Transverse colon (tissue), 4 donors: ENCODE data around the gene C2CD4B. TPM values are rescaled to one million over a fixed set of nuclear protein-coding genes. Genes with fewer than 3 reads are reported as not detected.

Experiments
- DNase-seq: peaks from one replicate; pipeline ENCODE4 v3.0.0-alpha.2; 2019
- H3K27ac ChIP-seq, 4 donors: fragments of 200-600 bp; sonication (generic); 2 replicates each; pipeline ENCODE4 v1.5.1; 2016 to 2018; ENCODE audit warnings: inconsistent platforms in 4 of 4
- H3K27me3 ChIP-seq: fragments of 200-600 bp; sonication (generic); 2 replicates; pipeline ENCODE4 v1.5.1; 2017; ENCODE audit warnings: inconsistent platforms
- H3K36me3 ChIP-seq, 4 donors: fragments of 200-600 bp; sonication (generic); 2 replicates each; pipeline ENCODE4 v1.5.1; 2017 to 2019; ENCODE audit warnings: inconsistent platforms in 4 of 4
- H3K4me1 ChIP-seq, 4 donors: fragments of 200-600 bp; sonication (generic); 2 replicates each; pipeline ENCODE4 v1.5.1; 2017 to 2020; ENCODE audit warnings: inconsistent platforms in 4 of 4
- H3K4me3 ChIP-seq, 4 donors: fragments of 200-600 bp; sonication (generic); 1 replicate in 1 of 4; 2 replicates in 3 of 4; pipeline versions ENCODE4 v1.5.1 to v1.6.1; 2017 to 2019; ENCODE audit warnings: inconsistent platforms in 4 of 4
- H3K9me3 ChIP-seq, 2 donors: fragments of 200-600 bp; sonication (generic); 2 replicates each; pipeline ENCODE4 v1.5.1; 2017 to 2019; ENCODE audit warnings: inconsistent platforms in 2 of 2
- CTCF ChIP-seq, 5 experiments: fragments of 200-600 bp in 3 of 5; fragments of 450-650 bp in 2 of 5; sonication (generic) in 3 of 5; IDR thresholded peaks; 1 replicate in 2 of 5; 2 replicates in 3 of 5; pipeline ENCODE4 v1.5.1; 2016 to 2017; ENCODE audit warnings: antibody characterized with exemption in 5 of 5, inconsistent platforms in 3 of 5, mild to moderate bottlenecking in 2 of 5, moderate library complexity in 1 of 5
- EP300 ChIP-seq: sonication (generic); formaldehyde crosslinking; IDR thresholded peaks from one replicate; pipeline ENCODE4 v1.6.1; 2017; ENCODE audit warnings: antibody characterized with exemption, low read depth
- POLR2A ChIP-seq: fragments of 450-650 bp; IDR thresholded peaks from one replicate; pipeline ENCODE4 v1.6.1; 2016; ENCODE audit warnings: antibody characterized with exemption, mild to moderate bottlenecking, moderate library complexity
- POLR2AphosphoS5 ChIP-seq, 3 donors: sonication (generic); formaldehyde crosslinking; IDR thresholded peaks; one replicate each; pipeline ENCODE4 v1.6.1; 2016; ENCODE audit warnings: antibody characterized with exemption in 3 of 3
- WGBS, 2 donors: methylation state at CpG; one replicate each; pipeline ENCODE4 v1.1.5; 2018; ENCODE audit warnings: low coverage in 1 of 2; 5-methylcytosine and 5-hydroxymethylcytosine counted together
- in situ Hi-C, 4 donors: fragments of 200-750 bp; cut with MboI; loops; one replicate each; pipeline versions ENCODE4 v1.15.0 to v1.15.1; 2017; ENCODE audit warnings: low sequenced_read_pairs in 3 of 4, low pct_ligation_motif_present in 1 of 4, low pct_unique_long_range_greater_than_20kb in 1 of 4
- intact Hi-C: fragments of 100-400 bp; cut with DNase I; formaldehyde crosslinking; loops from one replicate; pipeline ENCODE4 v1.15.1; 2023; ENCODE audit warnings: low total_unique reads
- total RNA-seq, 4 donors: library from RNA; depleted of rRNA; stranded (reverse); fragments of >200 nt; gene quantifications; one replicate each; pipeline ENCODE4 v1.1.0, GENCODE V29; 2016

The C2CD4B gene
- total RNA-seq, 4 donors from 2014 or later: 2.5 to 29.9 (median 2.7) TPM; not detected in 1

DNA sequence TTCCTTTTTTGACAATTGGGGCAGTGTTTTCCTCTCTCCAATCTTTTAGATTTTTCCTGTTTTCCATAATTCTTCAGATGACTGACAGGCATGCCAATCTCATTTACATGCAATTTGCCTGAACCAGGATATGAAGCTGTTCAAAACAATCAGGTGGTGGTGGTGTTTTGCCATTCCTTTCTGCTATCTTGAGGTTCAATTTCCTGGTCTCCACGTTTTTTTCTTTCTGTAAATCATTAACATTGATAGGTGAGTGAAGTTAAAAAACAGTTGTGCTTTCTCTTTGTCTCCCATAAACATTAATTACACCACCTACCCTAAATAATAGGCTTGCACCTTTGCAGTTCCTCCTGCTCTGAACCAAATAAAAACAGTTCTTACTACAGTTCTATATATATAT lies 49.2 kb downstream of the C2CD4B start:
- intact Hi-C loops: no loop called here
- 17 to 56% methylated on average over 1 of the region's 1 CpG for WGBS, 2 donors
- TF ChIP-seq CTCF (IDR thresholded peaks at IDR 0.05): no peak
- no peak for TF ChIP-seq POLR2AphosphoS5 (IDR thresholded peaks at IDR 0.05)
- no peak for TF ChIP-seq POLR2A
- TF ChIP-seq EP300: no peak
- H3K9me3 ChIP-seq: no peaks in the 10 kb centered on the region
- peaks cover 4 to 48% (median 24%) of the 10 kb centered on the region in 4 donors for H3K4me1 ChIP-seq
- in situ Hi-C loops: no loop called here
- DNase-seq: no peak
- no peaks in the 10 kb centered on the region for H3K36me3 ChIP-seq
- peak overlapping the region; percentile 29 to 58 (median 48) for H3K27ac ChIP-seq
- no peaks in the 10 kb centered on the region for H3K27me3 ChIP-seq
- no peak overlapping the region for H3K4me3 ChIP-seq

Other genes starting within 250 kb of the C2CD4B start
- 100 to 1,000 TPM in 1 of 4 donors, 10 to 100 TPM in 3; 48.3 to 105 (median 73.2) TPM for gene VPS13C, start 104.8 kb downstream of the C2CD4B start, total RNA-seq
- gene C2CD4A, start 98.3 kb downstream of the C2CD4B start, total RNA-seq: 1 to 10 TPM in 1 of 4 donors, under 1 TPM in 3; 0.14 to 2.8 (median 0.77) TPM
- 100 to 1,000 TPM in 1 of 4 donors, 10 to 100 TPM in 3; 50.7 to 133 (median 66.3) TPM for gene TLN2, start 225.3 kb upstream of the C2CD4B start, total RNA-seq